Measurements from ENCODE around the gene DHRS7B.
"Not testable (repeated sequence)": the region's sequence is repeated elsewhere in the genome, so short reads cannot be mapped to it uniquely, and the experiment has no call there.

DHRS7B gene

DNA sequence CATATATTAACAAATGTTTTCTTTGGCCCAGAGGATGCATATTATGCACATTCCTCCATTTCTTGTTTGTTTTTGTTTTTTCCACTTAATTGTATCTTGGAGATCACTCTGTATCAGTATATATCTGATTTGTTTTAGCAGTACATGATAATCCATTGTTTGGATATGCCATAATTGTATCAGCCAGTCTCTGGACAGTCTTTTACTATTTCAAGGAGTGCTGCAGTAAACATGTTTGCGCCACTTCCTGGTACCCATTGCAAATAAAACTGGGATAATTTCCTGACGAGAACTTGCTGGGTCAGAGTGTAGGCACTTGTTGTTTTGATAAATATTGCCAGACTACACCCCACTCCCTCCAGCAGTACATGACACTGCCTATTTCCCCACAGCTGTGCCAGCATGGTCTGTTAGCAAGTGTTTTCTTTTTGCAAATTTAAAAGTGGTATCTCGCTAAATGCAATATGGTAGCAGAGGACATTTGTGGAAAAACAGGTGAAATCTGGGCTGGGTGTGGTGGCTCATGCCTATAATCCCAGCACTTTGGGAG, 92.1 kb downstream of the DHRS7B start:
- Histone ChIP-seq H3K4me3 (ENCODE audit: insufficient read depth in 1 of 2, low read depth in 1 of 2, low read length in 2 of 2) (no peak overlapping the region), H3K9ac (ENCODE audit: low read length) (no peak overlapping the region), H3K79me1 (replicated peaks; ENCODE audit: low read length, poor library complexity, severe bottlenecking) (peaks cover 34% of the 10 kb centered on the region), H3K4me2 (ENCODE audit: low read length, poor library complexity, severe bottlenecking) (no peak overlapping the region), H3K9me3 (ENCODE audit: control insufficient read depth, low read length) (peaks cover 2% of the 10 kb centered on the region), H4K8ac (ENCODE audit: low read length) (no peak overlapping the region), H2BK12ac (ENCODE audit: low read length in 2 of 2) (no peak overlapping the region), H3K27me3 (ENCODE audit: control insufficient read depth in 1 of 2, insufficient read depth in 1 of 2, low read length in 2 of 2) (no peaks in the 10 kb centered on the region), H3K18ac (ENCODE audit: low read depth in 1 of 2, low read length in 2 of 2) (no peak overlapping the region), H3K4ac (ENCODE audit: low read depth in 1 of 2, low read length in 2 of 2) (no peak overlapping the region), H3K23ac (ENCODE audit: low read length in 2 of 2) (no peak overlapping the region), H2AK5ac (ENCODE audit: low read length, severe bottlenecking) (no peak overlapping the region), H2BK15ac (ENCODE audit: low read depth, poor library complexity, severe bottlenecking) (no peak overlapping the region), H3K36me3 (ENCODE audit: control insufficient read depth in 1 of 2, insufficient read depth in 2 of 2, low read depth in 1 of 2, low read length in 2 of 2) (peaks cover 25 to 26% of the 10 kb centered on the region in 2 experiments), H3K4me1 (ENCODE audit: control insufficient read depth, insufficient read depth, low read depth, low read length) (peaks cover 6% of the 10 kb centered on the region), H3K27ac (ENCODE audit: low read length, poor library complexity, severe bottlenecking) (no peak overlapping the region), H2BK5ac (ENCODE audit: low read depth, low read length, poor library complexity, severe bottlenecking) (no peak overlapping the region), H2AFZ (ENCODE audit: low read depth, low read length) (no peak overlapping the region), H3K14ac (ENCODE audit: low read length in 2 of 2) (no peak overlapping the region), H4K91ac (ENCODE audit: low read length) (no peak overlapping the region), H2BK120ac (ENCODE audit: low read depth, low read length) (no peak overlapping the region)
- no peak for DNase-seq
- 100% methylated on average over 2 of the region's 3 CpGs for WGBS

DNA sequence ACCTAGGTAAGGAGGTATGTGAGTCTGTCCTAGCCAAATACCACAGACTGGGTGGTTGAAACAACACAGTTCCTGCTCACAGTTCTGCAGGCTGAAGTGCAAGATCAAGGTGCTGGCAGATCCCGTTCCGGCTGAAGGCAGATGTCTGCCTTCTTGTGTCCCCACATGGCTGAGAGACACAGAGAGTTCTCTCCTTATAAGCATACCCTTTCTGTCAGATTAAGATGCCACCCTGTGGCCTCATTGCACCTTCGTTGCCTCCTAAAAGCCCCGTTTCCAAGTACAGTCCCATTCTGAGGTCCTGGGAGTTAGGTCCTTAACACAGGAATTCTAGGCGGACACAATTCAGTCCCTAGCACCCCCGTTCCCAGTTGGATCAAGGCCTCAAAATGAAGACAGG, 96.3 kb downstream of the DHRS7B start:
- WGBS: 99% methylated on average over 6 of the region's 6 CpGs
- H3K9me3 ChIP-seq (ENCODE audit: control insufficient read depth, low read length): peaks cover 2% of the 10 kb centered on the region
- H3K79me1 ChIP-seq (replicated peaks; ENCODE audit: low read length, poor library complexity, severe bottlenecking): peaks cover 19% of the 10 kb centered on the region

DNA sequence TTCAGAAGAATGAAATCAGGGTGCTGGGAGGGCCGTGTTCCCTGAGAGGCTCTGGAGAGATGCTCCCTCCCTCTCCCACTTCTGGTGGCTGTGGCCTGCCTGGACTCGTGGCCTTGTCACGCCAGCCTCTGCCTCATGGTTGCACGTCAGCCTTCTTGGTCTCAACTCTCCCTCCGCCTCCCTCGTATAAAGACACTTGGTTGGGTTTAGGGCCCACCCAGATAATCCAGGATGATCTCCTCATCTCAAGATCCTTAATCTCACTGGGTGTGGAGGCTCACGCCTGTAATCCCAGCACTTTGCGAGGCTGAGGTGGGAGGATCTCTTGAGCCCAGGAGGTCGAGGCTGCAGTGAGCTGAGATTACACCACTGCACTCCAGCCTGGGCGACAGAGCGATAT, 100.5 kb downstream of the DHRS7B start:
- not testable (repeated sequence) for H3K23ac ChIP-seq (ENCODE audit: low read length in 2 of 2); H3K4ac ChIP-seq (ENCODE audit: low read depth in 1 of 2, low read length in 2 of 2); H3K9me3 ChIP-seq (ENCODE audit: control insufficient read depth, low read length); H2BK120ac ChIP-seq (ENCODE audit: low read depth, low read length); H3K27ac ChIP-seq (ENCODE audit: low read length, poor library complexity, severe bottlenecking); H3K14ac ChIP-seq (ENCODE audit: low read length in 2 of 2); H2AFZ ChIP-seq (ENCODE audit: low read depth, low read length); H2BK5ac ChIP-seq (ENCODE audit: low read depth, low read length, poor library complexity, severe bottlenecking); H3K9ac ChIP-seq (ENCODE audit: low read length); H2AK5ac ChIP-seq (ENCODE audit: low read length, severe bottlenecking); H3K4me1 ChIP-seq (ENCODE audit: control insufficient read depth, insufficient read depth, low read depth, low read length); H2BK15ac ChIP-seq (ENCODE audit: low read depth, poor library complexity, severe bottlenecking); DNase-seq; H3K27me3 ChIP-seq (ENCODE audit: control insufficient read depth in 1 of 2, insufficient read depth in 1 of 2, low read length in 2 of 2); H3K4me3 ChIP-seq (ENCODE audit: insufficient read depth in 1 of 2, low read depth in 1 of 2, low read length in 2 of 2); H3K4me2 ChIP-seq (ENCODE audit: low read length, poor library complexity, severe bottlenecking); H3K18ac ChIP-seq (ENCODE audit: low read depth in 1 of 2, low read length in 2 of 2); H4K8ac ChIP-seq (ENCODE audit: low read length); H4K91ac ChIP-seq (ENCODE audit: low read length); H3K79me1 ChIP-seq (replicated peaks; ENCODE audit: low read length, poor library complexity, severe bottlenecking); H2BK12ac ChIP-seq (ENCODE audit: low read length in 2 of 2)
- WGBS: 97% methylated on average over 9 of the region's 11 CpGs
- H3K36me3 ChIP-seq (ENCODE audit: control insufficient read depth in 1 of 2, insufficient read depth in 2 of 2, low read depth in 1 of 2, low read length in 2 of 2): peaks cover 9 to 14% of the 10 kb centered on the region in 2 experiments

More for the DNA sequence above, 96.3 kb downstream of the DHRS7B start:
- Histone ChIP-seq H4K91ac (ENCODE audit: low read length) (no peak overlapping the region), H3K27me3 (ENCODE audit: control insufficient read depth in 1 of 2, insufficient read depth in 1 of 2, low read length in 2 of 2) (no peaks in the 10 kb centered on the region), H2AFZ (ENCODE audit: low read depth, low read length) (no peak overlapping the region), H3K18ac (ENCODE audit: low read depth in 1 of 2, low read length in 2 of 2) (no peak overlapping the region), H2BK15ac (ENCODE audit: low read depth, poor library complexity, severe bottlenecking) (no peak overlapping the region), H3K36me3 (ENCODE audit: control insufficient read depth in 1 of 2, insufficient read depth in 2 of 2, low read depth in 1 of 2, low read length in 2 of 2) (peaks cover 18 to 26% of the 10 kb centered on the region in 2 experiments), H3K4me3 (ENCODE audit: insufficient read depth in 1 of 2, low read depth in 1 of 2, low read length in 2 of 2) (no peak overlapping the region), H2BK12ac (ENCODE audit: low read length in 2 of 2) (no peak overlapping the region), H3K23ac (ENCODE audit: low read length in 2 of 2) (no peak overlapping the region), H2BK5ac (ENCODE audit: low read depth, low read length, poor library complexity, severe bottlenecking) (no peak overlapping the region), H3K4ac (ENCODE audit: low read depth in 1 of 2, low read length in 2 of 2) (no peak overlapping the region), H3K27ac (ENCODE audit: low read length, poor library complexity, severe bottlenecking) (no peak overlapping the region), H3K14ac (ENCODE audit: low read length in 2 of 2) (no peak overlapping the region), H3K4me2 (ENCODE audit: low read length, poor library complexity, severe bottlenecking) (no peak overlapping the region), H2BK120ac (ENCODE audit: low read depth, low read length) (no peak overlapping the region), H4K8ac (ENCODE audit: low read length) (no peak overlapping the region), H3K9ac (ENCODE audit: low read length) (no peak overlapping the region), H2AK5ac (ENCODE audit: low read length, severe bottlenecking) (no peak overlapping the region), H3K4me1 (ENCODE audit: control insufficient read depth, insufficient read depth, low read depth, low read length) (peaks cover under 1% of the 10 kb centered on the region)
- DNase-seq: no peak

DNA sequence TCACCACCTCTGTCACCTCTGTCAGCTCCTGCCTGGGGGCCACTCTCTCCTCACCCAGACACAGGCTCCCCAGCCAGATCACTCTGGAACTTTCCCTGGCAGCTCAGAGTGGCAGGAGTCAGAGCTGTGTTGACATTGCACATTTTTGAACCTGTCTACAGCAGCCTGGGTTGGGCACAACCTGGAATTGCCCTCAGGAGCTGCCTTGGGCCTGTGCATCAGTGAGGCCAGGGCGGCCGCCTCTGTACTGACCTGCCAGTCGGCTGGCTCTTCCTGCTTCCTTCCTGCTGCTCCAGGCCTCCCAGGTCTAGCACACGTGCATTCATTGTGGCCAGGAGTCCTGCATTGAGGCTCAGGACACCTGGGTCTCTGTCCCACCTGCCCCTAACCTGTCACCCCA, 101.3 kb downstream of the DHRS7B start:
- H2AFZ ChIP-seq (ENCODE audit: low read depth, low read length): no peak overlapping the region

More for the DNA sequence above, 101.3 kb downstream of the DHRS7B start:
- Histone ChIP-seq H3K4me1 (ENCODE audit: control insufficient read depth, insufficient read depth, low read depth, low read length) (peaks cover 2% of the 10 kb centered on the region), H2BK120ac (ENCODE audit: low read depth, low read length) (no peak overlapping the region), H4K91ac (ENCODE audit: low read length) (no peak overlapping the region), H3K27ac (ENCODE audit: low read length, poor library complexity, severe bottlenecking) (no peak overlapping the region), H2BK5ac (ENCODE audit: low read depth, low read length, poor library complexity, severe bottlenecking) (no peak overlapping the region), H3K9me3 (ENCODE audit: control insufficient read depth, low read length) (peaks cover 4% of the 10 kb centered on the region), H3K14ac (ENCODE audit: low read length in 2 of 2) (no peak overlapping the region), H3K4me3 (ENCODE audit: insufficient read depth in 1 of 2, low read depth in 1 of 2, low read length in 2 of 2) (no peak overlapping the region), H3K18ac (ENCODE audit: low read depth in 1 of 2, low read length in 2 of 2) (no peak overlapping the region), H3K79me1 (replicated peaks; ENCODE audit: low read length, poor library complexity, severe bottlenecking) (peaks cover 3% of the 10 kb centered on the region), H3K4ac (ENCODE audit: low read depth in 1 of 2, low read length in 2 of 2) (no peak overlapping the region), H2AK5ac (ENCODE audit: low read length, severe bottlenecking) (no peak overlapping the region), H3K23ac (ENCODE audit: low read length in 2 of 2) (no peak overlapping the region), H3K9ac (ENCODE audit: low read length) (no peak overlapping the region), H3K27me3 (ENCODE audit: control insufficient read depth in 1 of 2, insufficient read depth in 1 of 2, low read length in 2 of 2) (no peaks in the 10 kb centered on the region), H3K36me3 (ENCODE audit: control insufficient read depth in 1 of 2, insufficient read depth in 2 of 2, low read depth in 1 of 2, low read length in 2 of 2) (peaks cover 1 to 6% of the 10 kb centered on the region in 2 experiments), H3K4me2 (ENCODE audit: low read length, poor library complexity, severe bottlenecking) (no peak overlapping the region), H4K8ac (ENCODE audit: low read length) (no peak overlapping the region), H2BK12ac (ENCODE audit: low read length in 2 of 2) (no peak overlapping the region), H2BK15ac (ENCODE audit: low read depth, poor library complexity, severe bottlenecking) (no peak overlapping the region)
- no peak for DNase-seq
- whole genome bisulfite sequencing: 91% methylated on average over 4 of the region's 4 CpGs

Measured in mesenchymal stem cell (in vitro differentiated cells and primary cell).